ENCODE data around the gene EGFL8. TPM values are rescaled to one million over a fixed set of nuclear protein-coding genes. Genes with fewer than 3 reads are reported as not detected.
A peak's percentile ranks its signal among the peaks of the same experiment; 100 is the strongest.

The EGFL8 gene
- total RNA-seq, 1 donor from 2014 or later, result 15.4 TPM

- TF ChIP-seq, protein P1, sequence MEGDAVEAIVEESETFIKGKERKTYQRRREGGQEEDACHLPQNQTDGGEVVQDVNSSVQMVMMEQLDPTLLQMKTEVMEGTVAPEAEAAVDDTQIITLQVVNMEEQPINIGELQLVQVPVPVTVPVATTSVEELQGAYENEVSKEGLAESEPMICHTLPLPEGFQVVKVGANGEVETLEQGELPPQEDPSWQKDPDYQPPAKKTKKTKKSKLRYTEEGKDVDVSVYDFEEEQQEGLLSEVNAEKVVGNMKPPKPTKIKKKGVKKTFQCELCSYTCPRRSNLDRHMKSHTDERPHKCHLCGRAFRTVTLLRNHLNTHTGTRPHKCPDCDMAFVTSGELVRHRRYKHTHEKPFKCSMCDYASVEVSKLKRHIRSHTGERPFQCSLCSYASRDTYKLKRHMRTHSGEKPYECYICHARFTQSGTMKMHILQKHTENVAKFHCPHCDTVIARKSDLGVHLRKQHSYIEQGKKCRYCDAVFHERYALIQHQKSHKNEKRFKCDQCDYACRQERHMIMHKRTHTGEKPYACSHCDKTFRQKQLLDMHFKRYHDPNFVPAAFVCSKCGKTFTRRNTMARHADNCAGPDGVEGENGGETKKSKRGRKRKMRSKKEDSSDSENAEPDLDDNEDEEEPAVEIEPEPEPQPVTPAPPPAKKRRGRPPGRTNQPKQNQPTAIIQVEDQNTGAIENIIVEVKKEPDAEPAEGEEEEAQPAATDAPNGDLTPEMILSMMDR (IDR thresholded peaks at IDR 0.05), result no peak
- peak; percentile 99 for DNase-seq (ENCODE audit: low spot score)
- no peaks in the 10 kb centered on the region for H3K27me3 Mint-ChIP-seq (ENCODE audit: low read depth)
- H3K27ac Mint-ChIP-seq (ENCODE audit: unreplicated experiment), result peak within 1 kb of the TSS; percentile 99
- peaks cover 9% of the 10 kb centered on the region for H3K36me3 Mint-ChIP-seq (ENCODE audit: low read depth)
- no peaks in the 10 kb centered on the region for H3K9me3 Mint-ChIP-seq (ENCODE audit: low read depth)
- peaks cover 34% of the 10 kb centered on the region for H3K4me1 Mint-ChIP-seq (ENCODE audit: low read depth)
- peak within 1 kb of the TSS; percentile 99 for H3K4me3 Mint-ChIP-seq (ENCODE audit: unreplicated experiment)
Measured at GRCh38 chr6:32127717-32128592, 36.4 kb upstream of the EGFL8 start, which contains the start of gene ATF6B. ATF6B (minus strand) TSS chr6:32128246; CDS start chr6:32128207, 39 bp downstream.

GRCh38 chr6:32128751-32129296, 35.6 kb upstream of the EGFL8 start:
- H3K27ac Mint-ChIP-seq (ENCODE audit: unreplicated experiment), result peak overlapping the region; percentile 99

GRCh38 chr6:32129297-32130088, 34.9 kb upstream of the EGFL8 start:
- Mint-ChIP-seq H3K4me1 (ENCODE audit: low read depth) (peaks cover 45% of the 10 kb centered on the region), H3K27me3 (ENCODE audit: low read depth) (no peaks in the 10 kb centered on the region), H3K4me3 (ENCODE audit: unreplicated experiment) (peak overlapping the region; percentile 90), H3K27ac (ENCODE audit: unreplicated experiment) (peak overlapping the region; percentile 99), H3K9me3 (ENCODE audit: low read depth) (no peaks in the 10 kb centered on the region), H3K36me3 (ENCODE audit: low read depth) (peaks cover 5% of the 10 kb centered on the region)
- TF ChIP-seq, protein P1 (IDR thresholded peaks at IDR 0.05), result no peak
- DNase-seq (ENCODE audit: low spot score), result no peak

More at GRCh38 chr6:32128751-32129296, 35.6 kb upstream of the EGFL8 start:
- Mint-ChIP-seq H3K4me1 (ENCODE audit: low read depth) (peaks cover 41% of the 10 kb centered on the region), H3K36me3 (ENCODE audit: low read depth) (peaks cover 9% of the 10 kb centered on the region), H3K4me3 (ENCODE audit: unreplicated experiment) (peak overlapping the region; percentile 99), H3K9me3 (ENCODE audit: low read depth) (no peaks in the 10 kb centered on the region), H3K27me3 (ENCODE audit: low read depth) (no peaks in the 10 kb centered on the region)
- TF ChIP-seq, protein P1 (IDR thresholded peaks at IDR 0.05), result no peak
- DNase-seq (ENCODE audit: low spot score), result no peak

GRCh38 chr6:32131439-32131948, 32.9 kb upstream of the EGFL8 start:
- H3K36me3 Mint-ChIP-seq (ENCODE audit: low read depth), result no peaks in the 10 kb centered on the region
- no peak for DNase-seq (ENCODE audit: low spot score)
- TF ChIP-seq, protein P1 (IDR thresholded peaks at IDR 0.05), result no peak
- H3K9me3 Mint-ChIP-seq (ENCODE audit: low read depth), result no peaks in the 10 kb centered on the region
- no peaks in the 10 kb centered on the region for H3K27me3 Mint-ChIP-seq (ENCODE audit: low read depth)
- no peak overlapping the region for H3K4me3 Mint-ChIP-seq (ENCODE audit: unreplicated experiment)
- peaks cover 41% of the 10 kb centered on the region for H3K4me1 Mint-ChIP-seq (ENCODE audit: low read depth)
- no peak overlapping the region for H3K27ac Mint-ChIP-seq (ENCODE audit: unreplicated experiment)

DNA sequence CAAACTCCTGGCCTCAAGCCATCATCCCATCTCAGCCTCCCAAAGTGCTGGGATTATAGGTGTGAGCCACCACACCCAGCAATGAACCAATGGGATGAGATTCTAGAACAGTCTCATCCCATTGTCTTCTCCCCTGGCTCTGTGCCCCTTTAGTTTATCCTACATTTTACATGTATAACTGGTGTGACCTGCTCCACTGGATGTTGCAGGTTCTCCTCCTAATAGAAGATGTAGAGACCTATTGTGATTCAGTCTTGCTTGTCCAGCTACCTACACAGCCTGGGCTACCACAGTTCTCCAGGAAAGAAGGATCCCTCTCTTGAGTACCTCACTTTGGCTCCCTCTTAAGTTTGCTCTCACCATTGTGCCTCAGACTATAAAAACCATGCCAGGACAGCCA, 32.3 kb upstream of the EGFL8 start:
- no peaks in the 10 kb centered on the region for H3K36me3 Mint-ChIP-seq (ENCODE audit: low read depth)
- H3K4me3 Mint-ChIP-seq (ENCODE audit: unreplicated experiment), result no peak overlapping the region
- TF ChIP-seq, protein P1 (IDR thresholded peaks at IDR 0.05), result no peak
- H3K27me3 Mint-ChIP-seq (ENCODE audit: low read depth), result no peaks in the 10 kb centered on the region
- peaks cover 35% of the 10 kb centered on the region for H3K4me1 Mint-ChIP-seq (ENCODE audit: low read depth)
- DNase-seq (ENCODE audit: low spot score), result no peak
- no peak overlapping the region for H3K27ac Mint-ChIP-seq (ENCODE audit: unreplicated experiment)
- H3K9me3 Mint-ChIP-seq (ENCODE audit: low read depth), result no peaks in the 10 kb centered on the region
